Fibroblast of villous mesenchyme (primary cell): Measurements from ENCODE around the gene CLEC2A. TPM values are rescaled to one million over a fixed set of nuclear protein-coding genes. Genes with fewer than 3 reads are reported as not detected.
A peak's percentile ranks its signal among the peaks of the same experiment; 100 is the strongest.

Experiments used
- DNase-seq: peaks from one replicate; pipeline ENCODE4 v3.0.0-alpha.2; 2010; ENCODE audit warnings: low read depth
- H3K4me3 ChIP-seq: 2 replicates; pipeline ENCODE4 v1.5.1; 2011; ENCODE audit warnings: low read depth, mild to moderate bottlenecking, low read length
- total RNA-seq: library from RNA; depleted of rRNA; stranded (reverse); fragments of >200 nt; gene quantifications from 2 replicates; pipeline ENCODE4 v1.2.3, GENCODE V29; 2012
- TF ChIP-seq, protein P1 (sequence below): IDR thresholded peaks from 2 replicates; pipeline ENCODE4 v1.5.1; 2012; ENCODE audit warnings: low read depth, mild to moderate bottlenecking, low read length; ENCODE audit not compliant: insufficient read depth

Gene CLEC2A
- total RNA-seq, 1 donor, result not detected

DNA sequence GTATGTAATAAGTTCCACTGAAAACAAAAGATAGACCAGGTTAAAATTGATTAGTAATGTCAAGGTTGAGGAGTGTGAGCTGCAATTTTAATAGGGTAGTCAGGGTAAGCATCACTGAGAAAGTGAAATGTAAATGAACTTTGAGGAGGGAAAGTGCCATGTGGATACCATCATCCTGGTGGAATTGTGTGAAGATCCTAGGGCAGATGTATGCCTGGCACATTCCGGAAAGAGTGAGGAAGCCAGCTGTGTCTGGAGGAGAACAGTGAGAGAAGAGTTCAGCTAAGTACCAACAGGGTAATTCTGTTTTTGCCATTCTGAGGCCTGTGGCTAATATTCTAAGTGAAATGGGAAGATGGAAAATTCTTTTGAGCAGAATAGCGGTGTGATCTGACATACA is 2.9 kb upstream of the CLEC2A start:
- TF ChIP-seq, protein P1, sequence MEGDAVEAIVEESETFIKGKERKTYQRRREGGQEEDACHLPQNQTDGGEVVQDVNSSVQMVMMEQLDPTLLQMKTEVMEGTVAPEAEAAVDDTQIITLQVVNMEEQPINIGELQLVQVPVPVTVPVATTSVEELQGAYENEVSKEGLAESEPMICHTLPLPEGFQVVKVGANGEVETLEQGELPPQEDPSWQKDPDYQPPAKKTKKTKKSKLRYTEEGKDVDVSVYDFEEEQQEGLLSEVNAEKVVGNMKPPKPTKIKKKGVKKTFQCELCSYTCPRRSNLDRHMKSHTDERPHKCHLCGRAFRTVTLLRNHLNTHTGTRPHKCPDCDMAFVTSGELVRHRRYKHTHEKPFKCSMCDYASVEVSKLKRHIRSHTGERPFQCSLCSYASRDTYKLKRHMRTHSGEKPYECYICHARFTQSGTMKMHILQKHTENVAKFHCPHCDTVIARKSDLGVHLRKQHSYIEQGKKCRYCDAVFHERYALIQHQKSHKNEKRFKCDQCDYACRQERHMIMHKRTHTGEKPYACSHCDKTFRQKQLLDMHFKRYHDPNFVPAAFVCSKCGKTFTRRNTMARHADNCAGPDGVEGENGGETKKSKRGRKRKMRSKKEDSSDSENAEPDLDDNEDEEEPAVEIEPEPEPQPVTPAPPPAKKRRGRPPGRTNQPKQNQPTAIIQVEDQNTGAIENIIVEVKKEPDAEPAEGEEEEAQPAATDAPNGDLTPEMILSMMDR, result no peak
- H3K4me3 ChIP-seq, result no peak overlapping the region
- DNase-seq, result no peak

DNA sequence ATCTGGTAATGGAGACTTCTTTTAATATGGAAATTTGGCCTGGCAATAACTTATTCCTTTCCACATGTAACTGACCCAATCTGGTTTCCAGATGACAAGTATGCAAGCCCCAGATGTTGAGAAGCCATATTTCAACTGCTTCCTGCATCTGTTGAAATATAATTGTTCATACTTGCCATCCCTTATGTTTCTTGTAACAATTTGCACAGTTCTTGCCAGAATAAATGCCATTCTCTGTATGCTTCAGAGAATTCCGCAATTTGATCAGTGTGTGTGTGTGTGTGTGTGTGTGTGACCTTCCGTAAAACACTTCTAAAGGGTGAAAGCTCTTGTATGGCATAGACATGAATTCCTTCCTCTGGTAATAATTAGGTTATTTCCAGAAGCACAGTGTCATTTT is 1.8 kb upstream of the CLEC2A start:
- no peak for DNase-seq

DNA sequence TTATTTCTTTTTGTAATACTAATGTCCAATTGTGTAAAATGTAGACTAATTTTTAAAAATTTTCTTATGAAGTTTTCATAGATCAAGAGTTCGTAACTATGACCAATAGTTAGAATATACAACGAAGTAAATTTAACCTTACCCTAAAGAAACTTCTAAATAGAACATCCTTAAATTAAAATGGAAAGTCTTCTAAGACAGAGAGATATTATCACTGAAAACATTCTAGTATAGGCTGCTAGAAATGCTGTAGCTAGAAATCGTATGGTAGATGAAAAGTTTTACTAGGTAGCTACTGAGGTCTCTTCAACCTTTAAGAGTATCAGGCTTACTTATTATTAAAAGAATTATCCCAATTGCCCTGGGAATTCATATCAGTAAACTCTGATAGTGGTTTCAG is 925 bp downstream of the CLEC2A start:
- H3K4me3 ChIP-seq, result no peak overlapping the region
- DNase-seq, result no peak
- TF ChIP-seq, protein P1, result no peak

More for the DNA sequence above, 1.8 kb upstream of the CLEC2A start:
- TF ChIP-seq, protein P1, result no peak
- no peak overlapping the region for H3K4me3 ChIP-seq

DNA sequence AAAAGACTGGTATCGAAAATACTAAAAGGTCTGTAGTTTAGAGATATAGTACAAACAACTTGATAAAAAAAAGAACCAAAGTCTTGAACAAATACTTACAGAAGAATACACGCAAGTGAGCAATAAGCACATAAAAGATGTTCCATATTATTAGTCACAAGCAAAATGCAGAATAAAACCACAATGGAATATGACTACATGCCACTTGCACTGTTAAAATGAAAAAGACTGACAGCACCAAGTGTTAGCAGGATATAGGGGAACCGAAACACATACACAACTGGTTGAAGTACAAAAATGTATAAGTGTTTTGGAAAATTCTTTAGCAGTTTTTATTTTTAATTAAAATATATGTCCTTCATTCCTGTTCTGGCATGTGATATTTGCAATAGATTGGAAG is 3.6 kb downstream of the CLEC2A start:
- DNase-seq, result no peak
- TF ChIP-seq, protein P1, result no peak
- no peak overlapping the region for H3K4me3 ChIP-seq

DNA sequence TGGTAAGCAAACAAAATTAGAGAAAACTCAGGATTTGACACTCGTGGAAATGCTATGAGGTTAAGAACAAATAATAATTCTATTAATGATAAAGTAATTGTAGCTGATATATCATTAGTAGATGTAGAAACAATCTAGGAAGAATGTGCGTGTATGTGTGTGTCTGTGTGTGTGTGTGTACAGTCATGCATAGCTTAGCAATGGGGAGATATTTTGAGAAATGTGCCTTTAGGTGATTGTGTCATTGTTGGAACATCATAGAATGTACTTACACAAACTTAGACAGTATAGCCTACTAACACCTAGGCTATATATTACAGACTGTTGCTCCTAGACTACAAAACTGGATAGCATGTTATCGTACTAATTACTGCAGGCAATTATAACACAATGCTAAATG is 5.3 kb downstream of the CLEC2A start:
- DNase-seq, result no peak
- TF ChIP-seq, protein P1, result no peak
- no peak overlapping the region for H3K4me3 ChIP-seq

DNA sequence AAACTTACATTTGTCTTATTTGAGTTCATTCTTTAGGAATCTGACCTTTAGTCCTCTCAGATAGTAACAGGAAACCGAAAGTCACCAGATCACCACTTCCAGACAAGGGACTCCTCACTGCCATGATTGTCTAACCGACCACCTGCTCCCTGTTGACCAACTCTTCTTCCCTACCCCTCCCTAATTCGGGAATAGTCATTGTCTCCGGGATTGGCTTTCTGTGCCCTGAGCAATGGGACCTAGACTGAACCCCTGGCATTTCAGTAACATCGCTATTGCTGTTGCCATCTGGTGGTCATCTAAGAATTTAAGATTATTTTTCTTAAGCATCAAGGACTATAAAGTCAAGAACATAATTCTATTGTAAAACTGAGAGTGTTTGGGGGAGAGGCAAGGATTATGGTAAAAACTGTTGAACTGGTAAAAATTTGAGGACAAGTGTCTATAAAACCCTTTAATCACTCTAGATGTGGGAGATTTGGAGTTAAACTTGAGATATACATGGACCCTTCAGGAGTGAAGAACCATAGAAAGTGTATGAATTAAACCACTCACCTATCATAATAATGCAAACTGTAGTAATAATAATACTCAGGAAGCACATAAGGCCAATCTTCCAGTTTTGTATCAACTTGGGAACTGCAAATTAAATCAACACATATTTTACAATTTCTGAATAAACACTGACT is 6.3 kb downstream of the CLEC2A start:
- peak overlapping the region; percentile 34 for H3K4me3 ChIP-seq
- TF ChIP-seq, protein P1, result peak; percentile 60
- peak; percentile 57 for DNase-seq

DNA sequence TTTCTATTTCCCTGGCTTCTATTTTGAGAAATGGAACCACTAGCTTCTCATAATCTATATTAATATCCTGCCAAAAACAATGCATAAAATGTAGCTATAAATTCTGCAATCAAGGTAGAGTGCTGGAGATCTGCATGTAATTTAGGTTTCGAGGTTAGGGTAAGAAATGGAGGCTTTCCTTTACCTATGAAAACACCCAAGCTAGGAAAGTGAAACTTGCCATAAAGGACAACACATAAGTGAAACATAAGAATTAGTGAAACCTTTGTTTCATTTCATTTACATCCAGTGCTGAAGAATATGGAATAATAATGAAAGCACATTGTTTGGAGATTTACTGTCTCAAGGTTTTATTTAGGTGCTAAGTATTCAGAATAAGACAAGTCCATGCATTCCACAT is 9.7 kb downstream of the CLEC2A start:
- DNase-seq, result no peak
- TF ChIP-seq, protein P1, result no peak

More for the DNA sequence above, 9.7 kb downstream of the CLEC2A start:
- no peak overlapping the region for H3K4me3 ChIP-seq
